Cerebellar cortex (tissue), 1 donor: ENCODE data around the gene KCNG4.
A peak's percentile ranks its signal among the peaks of the same experiment; 100 is the strongest.

Source experiments
- DNase-seq: peaks from one replicate; pipeline ENCODE4 v3.0.0-alpha.2; 2015; ENCODE audit warnings: low spot score

KCNG4 gene

DNA sequence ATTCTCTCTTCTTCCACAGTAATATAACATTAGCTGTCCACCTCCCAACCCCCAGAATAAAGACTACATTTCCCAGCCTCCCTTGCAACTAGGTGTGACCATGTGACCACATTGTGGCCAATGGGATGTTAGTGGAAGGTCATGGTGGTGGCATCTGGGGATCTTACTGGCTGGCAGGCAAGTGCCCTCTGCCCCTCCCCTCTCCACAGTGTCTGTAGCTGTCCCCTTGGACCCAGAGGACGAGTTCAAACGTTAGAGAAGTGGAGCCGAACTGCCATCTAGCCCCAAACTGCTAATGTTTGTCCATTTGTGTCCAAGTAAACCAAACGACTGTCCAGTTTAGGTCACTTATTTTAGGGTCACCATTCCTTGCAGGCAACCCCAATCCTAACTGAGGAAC lies 26.6 kb upstream of the KCNG4 start:
- peak; percentile 72 for DNase-seq

GRCh38 chr16:84262939-84263338 lies 23.1 kb upstream of the KCNG4 start:
- no peak for DNase-seq

DNA sequence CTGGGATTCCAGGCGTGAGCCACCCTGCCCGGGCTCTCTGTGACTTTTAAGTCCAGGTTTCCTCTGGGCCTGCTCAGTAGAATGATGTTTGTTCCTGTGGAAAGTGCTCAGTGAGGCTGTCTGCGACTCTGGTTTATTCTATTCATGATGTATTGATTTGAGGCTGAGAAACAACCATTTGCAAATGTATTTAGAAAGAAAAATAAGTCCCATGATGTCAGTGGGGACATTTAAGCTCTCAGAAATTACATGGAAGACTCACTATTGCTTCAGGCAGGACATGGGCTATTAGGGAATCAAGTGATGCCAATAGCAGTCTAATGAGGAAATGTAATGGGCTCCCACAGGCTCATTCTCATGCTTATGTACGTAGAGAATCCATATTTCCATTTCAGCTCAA lies 22.2 kb upstream of the KCNG4 start:
- DNase-seq, result no peak

DNA sequence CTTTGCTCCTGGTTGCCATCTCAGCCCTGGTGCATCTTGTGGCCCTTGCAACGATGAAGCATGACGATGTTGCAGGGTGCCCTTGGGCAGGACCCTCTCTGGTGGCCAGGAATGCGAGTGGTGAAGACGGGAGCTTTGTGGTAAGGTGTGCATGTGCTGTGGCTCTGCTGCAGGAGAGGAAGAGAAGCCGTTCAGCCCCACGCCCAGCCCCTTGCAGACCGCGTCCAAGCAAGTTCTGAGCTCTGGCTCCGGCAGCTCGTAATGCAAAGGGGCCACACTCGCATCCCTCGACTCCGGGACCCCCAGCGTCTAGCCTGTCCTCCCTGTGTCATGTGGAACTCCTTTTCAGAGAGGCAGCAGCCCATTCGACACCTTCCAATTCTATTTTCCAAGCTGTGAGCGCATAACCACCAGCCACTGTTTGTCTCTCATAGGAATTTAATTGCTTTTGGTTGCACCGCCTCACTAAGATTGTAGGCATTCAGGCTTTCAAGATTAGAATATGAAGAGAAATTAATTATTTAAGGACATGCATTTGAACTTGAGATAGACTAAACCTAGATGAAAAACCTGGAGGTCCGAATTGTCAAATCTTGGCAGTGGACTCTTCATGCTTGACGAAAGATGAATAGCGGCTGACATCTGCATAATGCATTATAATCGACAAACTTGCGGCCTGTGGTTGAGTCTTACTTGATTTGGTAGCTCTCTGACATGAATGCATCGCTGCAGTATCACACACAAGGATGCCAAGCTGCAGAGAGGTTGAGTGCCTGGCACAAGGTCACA lies 21.1 kb upstream of the KCNG4 start:
- DNase-seq, result no peak

- no peak for DNase-seq
These were observed 19.9 kb upstream of the KCNG4 start for GRCh38 chr16:84259691-84260090.

DNA sequence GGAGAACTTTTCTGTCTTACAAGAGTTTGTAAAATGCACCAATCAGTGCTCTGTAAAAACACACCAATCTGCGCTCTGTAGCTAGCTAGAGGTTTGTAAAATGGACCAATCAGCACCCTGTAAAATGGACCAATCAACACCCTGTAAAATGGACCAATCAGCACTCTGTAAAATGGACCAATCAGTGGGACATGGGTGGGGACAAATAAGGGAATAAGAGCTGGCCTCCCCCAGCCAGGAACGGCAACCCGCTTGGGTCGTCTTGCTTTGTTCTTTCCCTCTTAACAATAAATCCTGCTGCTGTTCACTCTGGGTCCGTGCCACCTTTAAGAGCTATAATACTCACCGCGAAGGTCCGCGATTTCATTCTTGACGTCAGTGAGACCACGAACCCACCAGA lies 18.5 kb upstream of the KCNG4 start:
- no peak for DNase-seq

DNA sequence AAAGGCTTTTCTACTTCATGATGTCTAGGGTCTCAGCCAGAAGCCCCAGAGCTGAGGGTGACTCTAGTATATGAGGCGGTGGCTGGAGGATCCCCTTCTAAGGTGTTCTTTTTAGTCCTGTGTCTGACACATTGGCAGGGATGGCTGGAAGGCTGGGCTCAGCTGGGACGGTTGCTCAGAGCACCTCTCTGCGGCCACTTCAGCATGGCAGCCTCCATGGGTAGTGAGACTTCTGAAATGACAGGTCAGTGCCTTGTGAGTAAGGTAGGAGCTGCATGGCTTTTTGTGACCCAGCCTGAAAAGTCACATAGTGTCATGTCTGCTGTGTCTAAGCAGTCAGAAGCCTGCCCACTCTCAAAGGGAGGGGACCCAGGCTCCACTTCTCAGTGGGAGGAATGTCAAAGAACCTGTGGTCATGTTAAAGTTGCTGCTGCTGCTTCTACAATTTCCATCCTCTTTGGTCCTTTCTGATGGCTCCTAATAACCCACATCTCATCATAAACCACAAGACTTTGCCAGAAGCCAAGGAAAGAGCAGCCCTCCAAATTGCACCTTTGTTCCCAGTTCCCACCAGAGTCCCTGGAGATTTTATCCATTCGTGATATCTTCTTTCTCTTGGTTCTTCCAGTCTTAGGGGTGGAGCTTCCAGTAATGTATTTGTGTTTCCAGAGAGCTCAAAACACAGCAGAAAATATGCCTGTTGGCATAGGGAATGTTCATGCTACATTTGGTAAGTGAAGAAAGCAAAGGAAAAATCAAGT lies 15.4 kb upstream of the KCNG4 start:
- no peak for DNase-seq

- no peak for DNase-seq
These were observed 14.2 kb upstream of the KCNG4 start for GRCh38 chr16:84254062-84254461.

- DNase-seq, result no peak
These were observed 13.4 kb upstream of the KCNG4 start for GRCh38 chr16:84253173-84253572.

GRCh38 chr16:84252184-84252583 lies 12.4 kb upstream of the KCNG4 start:
- DNase-seq, result no peak

- DNase-seq, result no peak
These were observed 8.0 kb upstream of the KCNG4 start for GRCh38 chr16:84247844-84248243.

GRCh38 chr16:84247331-84247730 lies 7.5 kb upstream of the KCNG4 start:
- no peak for DNase-seq

DNA sequence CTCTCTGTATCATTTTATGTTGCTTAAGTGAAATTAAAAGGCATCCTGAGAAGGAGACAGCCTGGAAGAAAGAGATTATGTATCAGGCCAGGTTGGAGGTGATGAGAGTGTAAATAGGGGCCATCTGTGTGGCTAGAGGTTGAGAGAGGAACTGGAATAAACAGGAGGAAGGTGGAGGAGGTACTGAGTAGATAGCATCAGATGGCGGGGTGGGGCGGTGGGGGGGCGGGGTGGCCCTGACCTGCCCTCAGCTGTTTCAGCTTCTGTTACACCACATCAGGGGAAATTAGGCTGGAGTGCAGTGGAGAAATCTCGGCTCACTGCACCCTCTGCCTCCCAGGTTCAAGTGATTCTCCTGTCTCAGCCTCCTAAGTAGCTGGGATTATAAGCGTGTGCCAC lies 6.9 kb upstream of the KCNG4 start:
- DNase-seq, result no peak

- no peak for DNase-seq
These were observed 6.3 kb upstream of the KCNG4 start for GRCh38 chr16:84245956-84246678.

GRCh38 chr16:84244728-84245127 lies 4.9 kb upstream of the KCNG4 start:
- no peak for DNase-seq

- no peak for DNase-seq
These were observed 3.9 kb upstream of the KCNG4 start for GRCh38 chr16:84243732-84244131.

GRCh38 chr16:84242839-84243238 lies 3.0 kb upstream of the KCNG4 start:
- no peak for DNase-seq

DNA sequence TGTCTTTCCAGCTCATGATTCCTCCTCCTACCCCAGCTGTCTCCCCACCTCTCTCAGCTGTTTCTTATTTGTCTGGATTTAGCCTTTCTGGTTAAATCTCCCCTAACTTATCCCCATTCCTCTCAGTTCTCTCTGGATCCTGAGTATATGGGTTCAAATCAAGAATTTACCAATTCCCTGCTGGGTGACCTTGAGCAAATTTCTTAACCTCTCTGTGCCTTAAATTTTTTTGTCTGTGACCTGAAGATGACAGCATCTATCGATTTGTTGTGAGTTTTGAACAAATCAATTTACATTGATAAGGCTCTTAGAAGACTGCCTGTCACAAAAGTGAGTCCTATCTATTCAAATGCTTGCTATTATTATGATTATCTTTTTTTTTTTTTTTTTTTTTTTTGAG lies 2.0 kb upstream of the KCNG4 start:
- no peak for DNase-seq

DNA sequence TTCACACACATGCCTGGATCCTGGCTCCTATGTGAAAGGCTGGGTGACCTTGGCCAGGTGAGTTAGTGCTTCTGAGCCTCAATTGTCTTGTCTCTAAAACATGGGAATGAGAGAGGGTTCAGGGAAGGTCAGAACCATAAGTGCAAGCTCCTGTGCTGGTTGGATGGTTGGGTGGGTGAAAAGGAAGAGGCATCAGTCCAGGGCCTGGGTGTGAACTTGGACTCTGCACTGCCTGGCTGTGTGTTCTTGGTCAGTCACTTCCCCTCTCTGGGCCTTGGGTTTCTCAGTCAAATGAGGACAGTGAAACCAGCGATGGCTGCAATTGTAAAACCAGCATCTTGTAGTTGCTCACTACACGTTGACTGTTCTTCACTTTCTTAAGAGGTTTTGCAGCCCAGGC lies 643 bp upstream of the KCNG4 start:
- DNase-seq, result no peak

- DNase-seq, result no peak
These were observed 557 bp downstream of the KCNG4 start for GRCh38 chr16:84239141-84239769.

GRCh38 chr16:84237994-84238750 lies 1.6 kb downstream of the KCNG4 start:
- DNase-seq, result no peak

DNA sequence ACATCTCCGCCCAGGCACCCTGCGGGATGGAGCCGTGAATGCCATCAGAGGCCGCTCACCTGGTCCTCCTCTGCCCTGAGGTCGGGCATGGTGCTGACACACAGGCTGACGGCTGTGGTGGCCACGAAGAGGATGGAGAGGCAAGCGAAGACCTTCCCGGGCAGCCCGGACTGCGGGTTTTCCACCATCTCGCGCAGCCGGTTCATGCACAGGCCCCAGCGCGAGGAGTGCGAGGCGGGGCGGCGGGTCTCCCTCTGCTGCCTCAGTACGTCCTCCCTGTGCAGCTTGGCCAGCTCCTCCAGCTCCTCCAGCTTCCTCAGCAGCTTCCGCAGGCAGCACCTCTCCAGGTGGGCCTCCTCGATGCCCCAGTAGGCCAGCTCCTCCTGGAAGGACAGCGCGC lies 3.1 kb downstream of the KCNG4 start:
- no peak for DNase-seq
